HG03469 (cell line): Measurements from ENCODE around the gene CCR3.

ENCODE experiments used
- ATAC-seq: cut with Tn5 transposase; IDR thresholded peaks from one replicate; pipeline ENCODE4 v1.9.1; 2021; ENCODE audit warnings: mild to moderate bottlenecking, moderate library complexity, moderate number of reproducible peaks; ENCODE audit not compliant: unreplicated experiment

CCR3 gene

DNA sequence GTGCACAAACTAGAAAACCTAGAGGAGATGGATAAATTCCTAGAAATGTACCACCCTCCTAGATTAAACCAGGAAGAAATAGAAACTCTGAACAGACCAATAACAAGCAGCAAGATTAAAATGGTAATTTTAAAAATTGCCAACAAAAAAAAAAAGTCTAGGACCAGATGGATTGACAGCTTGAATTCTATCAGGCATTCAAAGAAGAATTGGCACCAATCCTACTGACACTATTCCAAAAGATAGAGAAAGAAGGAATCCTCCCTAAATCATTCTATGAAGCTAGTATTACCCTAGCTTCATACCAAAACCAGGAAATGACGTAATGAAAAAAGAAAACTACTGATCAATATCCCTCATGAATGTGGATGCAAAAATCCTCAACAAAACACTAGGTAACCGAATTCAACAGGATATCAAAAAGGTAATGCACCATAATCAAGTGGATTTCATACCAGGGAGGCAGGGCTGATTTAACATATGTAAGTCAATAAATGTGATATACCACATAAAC is 24.0 kb upstream of the CCR3 start:
- ATAC-seq = no peak

DNA sequence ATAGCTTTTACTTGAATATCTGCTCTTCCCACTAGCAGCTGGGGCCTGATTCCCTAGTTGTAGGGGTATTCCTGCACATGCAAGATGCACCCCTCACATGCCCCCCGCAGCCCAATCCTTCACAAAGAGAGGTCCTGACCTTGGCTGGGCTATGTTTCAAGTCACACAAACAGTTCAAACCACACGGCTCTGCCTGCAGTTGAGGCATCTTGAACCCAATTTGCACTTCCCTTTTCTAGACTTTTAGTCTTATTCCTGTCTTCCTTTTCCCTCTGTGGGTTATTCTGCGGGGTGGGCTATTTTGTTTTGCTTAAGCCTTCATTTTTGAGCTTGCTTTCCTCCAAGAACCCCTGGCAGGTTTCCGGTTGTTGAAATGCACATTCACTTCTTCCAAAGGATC is 20.9 kb upstream of the CCR3 start:
- ATAC-seq = no peak

DNA sequence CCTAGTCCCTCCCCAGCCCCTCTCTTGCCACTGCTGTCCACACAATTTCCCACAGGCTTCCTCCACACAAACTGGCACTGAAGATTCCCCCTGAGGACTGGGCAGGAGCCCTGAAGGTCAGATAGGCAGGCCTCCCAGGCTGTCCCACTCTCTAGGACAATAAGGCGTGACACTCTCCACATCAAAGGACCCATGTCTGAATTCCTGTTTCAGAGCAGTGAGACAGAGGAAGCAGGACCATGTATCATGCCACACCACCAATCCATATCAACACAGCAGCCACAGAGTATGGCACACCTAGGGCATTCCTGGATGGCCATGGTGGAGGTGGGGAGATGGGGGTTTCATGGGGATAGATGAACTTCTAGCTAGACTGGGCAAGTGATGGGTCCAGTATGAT is 20.3 kb upstream of the CCR3 start:
- no peak for ATAC-seq

DNA sequence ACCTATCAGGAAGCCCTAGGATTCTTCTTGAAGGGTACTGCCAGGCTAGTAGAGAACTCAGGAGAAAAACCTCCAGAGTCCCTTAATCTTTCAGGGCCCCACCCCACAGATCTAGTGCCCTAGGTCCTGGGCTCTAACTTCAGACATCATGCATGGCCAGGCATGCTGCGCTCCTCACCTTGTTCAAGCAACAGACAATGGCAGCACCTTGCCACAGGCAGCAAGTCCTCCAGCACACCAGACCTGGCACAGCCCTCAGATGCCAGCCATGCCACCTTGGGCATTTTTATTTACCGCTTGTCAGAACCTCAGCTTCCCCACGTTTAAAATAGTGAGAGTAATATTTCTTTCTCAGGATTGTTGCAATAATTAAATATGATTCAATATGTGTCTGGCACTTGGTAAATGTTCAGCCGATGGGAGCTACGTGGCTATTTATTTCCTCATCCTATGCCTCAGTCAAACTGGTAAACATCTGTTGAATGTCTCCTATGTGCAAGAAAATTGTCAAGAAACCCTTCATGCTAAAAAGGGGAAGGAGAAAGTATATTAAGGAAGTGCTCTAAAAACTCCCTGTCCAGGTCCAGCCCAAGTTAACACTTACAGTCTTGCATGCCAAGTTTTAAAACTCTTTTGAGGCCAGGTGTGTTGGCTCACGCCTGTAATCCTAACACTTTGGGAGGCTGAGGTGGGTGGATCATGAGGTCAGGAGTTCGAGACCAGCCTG is 19.7 kb upstream of the CCR3 start:
- no peak for ATAC-seq

DNA sequence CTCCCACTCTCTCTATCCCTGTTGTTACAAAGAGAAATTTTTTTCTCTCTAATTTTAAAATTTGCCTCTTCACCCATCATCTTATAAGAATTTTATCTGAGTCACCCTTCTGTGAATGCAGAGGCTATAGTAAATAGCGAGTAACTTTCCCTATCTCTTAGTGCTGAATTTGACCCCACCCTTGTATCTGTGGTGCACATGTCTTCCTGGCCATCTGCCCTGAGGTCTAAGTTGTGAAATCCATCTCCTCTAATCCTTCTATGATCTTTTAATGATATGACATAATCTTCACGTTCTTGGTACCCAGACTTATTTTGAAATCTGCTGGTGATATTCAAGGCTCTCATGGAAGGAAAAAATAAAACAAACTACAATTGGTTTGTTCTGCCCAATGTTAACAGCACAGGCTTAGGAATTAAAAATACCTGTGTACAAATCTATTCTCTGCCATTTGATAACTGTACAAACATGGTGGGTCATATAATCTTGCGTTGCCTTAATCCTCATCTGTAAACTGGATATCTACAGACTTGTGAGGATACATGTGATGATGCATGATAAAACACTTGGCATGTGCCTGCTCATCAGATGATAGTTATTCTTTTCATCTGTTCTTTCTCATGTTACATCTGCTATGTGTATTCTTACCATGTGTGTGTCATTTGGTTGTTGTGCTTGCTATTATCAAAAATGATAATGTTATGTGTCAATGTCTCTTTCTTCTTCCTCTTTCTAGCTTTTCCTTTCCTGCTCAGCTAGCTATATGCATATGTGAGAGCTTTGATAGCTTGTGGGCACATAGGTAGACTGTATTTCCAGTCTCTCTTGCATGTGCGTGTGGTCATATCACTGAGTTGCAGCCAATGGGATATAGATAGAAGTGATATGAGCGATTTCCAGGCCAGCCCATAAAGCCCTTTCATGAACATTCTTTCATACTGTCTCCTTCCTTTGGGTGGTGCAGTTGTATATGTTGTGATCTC is 13.7 kb upstream of the CCR3 start:
- ATAC-seq = no peak

DNA sequence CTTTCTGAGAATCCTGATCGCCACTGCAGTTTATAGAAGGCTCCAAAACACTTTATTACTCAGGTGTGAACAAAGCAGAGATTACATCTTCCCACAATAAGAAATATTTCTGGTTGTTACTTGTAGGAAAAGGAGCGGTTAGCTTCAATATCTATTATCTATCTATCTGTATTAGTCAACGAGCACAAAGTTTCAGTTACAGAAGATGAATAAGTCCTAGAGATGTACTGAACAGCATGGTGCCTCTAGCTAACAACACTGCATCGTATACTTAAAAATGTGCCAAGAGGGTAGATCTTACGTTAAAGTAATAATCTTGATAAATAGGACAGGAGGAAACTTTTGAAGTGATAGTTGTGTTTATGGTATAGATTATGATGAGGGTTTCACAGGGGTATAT is 10.9 kb upstream of the CCR3 start:
- ATAC-seq = no peak

DNA sequence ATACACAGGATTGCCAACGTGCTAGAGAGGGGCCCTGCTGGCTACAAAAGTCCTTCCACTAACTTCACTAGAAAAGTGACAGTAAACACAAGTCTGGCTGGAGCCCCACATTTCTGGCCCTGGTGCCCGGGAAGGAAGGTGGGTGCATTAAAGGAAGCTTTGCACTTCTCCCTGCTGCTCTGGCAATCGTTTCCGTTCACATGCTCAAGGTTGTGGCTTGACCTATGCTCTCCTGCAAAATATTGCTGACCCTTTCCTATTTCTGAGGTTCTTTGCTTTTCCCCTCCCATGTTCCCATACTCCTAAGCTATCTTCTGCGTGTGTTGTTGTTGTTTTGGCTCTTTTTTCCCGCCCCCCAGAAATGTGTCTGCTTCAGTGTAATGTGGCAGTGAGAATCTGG is 9.1 kb upstream of the CCR3 start:
- ATAC-seq = no peak

DNA sequence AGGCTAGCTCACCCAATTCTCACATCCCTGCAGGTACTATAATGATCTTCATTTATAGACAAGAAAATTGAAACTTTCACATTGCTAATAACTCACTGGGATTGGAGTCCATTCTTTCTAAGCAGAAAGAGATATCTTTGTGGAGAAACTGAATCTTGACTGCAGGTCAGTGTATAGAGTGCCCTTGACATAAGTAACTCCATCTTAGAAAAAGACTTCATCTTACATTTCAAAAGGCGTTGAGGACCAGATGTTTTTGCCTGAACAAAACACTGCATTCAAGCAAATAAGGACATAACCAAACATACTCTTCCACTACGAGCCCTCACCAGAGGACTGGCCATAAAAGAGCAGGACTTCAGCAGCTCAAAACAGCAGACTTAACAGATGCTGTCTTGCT is 6.8 kb upstream of the CCR3 start:
- no peak for ATAC-seq

DNA sequence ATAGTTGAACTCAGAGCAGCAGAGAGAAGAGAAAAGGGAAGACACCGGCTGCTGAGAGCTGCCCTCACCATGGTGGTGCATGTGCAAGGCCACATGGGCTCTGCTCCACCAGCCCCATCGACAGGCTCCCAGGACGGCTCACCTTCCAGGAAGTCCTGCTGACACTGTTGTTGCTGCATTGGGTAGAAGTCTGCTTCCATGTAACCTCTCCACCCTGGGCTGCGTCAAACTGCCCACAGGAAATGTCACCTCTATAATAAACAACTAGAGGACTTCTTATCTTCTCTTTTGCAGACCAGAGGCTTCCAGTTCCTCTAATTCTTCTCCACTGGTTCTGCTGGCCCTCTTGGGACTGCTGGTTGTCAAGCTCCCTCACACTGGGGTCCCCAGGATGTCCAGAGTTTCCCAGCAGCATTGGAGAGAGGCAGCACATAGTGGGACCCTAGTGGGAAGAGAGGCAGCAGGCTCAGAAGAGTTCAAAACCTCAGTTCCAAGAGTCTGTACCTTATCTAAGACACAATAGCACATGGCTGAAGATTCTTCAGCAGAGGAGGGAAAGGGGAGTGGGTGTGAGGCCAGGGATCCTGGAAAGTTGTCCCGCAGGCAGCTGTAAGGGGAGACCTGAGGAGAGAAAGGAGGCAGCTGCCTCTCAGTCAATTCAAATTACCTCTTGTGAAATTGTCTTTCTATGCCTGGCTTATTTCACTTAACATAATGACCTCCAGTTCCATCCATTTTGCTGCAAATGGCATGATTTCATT is 5.8 kb upstream of the CCR3 start:
- ATAC-seq = no peak

DNA sequence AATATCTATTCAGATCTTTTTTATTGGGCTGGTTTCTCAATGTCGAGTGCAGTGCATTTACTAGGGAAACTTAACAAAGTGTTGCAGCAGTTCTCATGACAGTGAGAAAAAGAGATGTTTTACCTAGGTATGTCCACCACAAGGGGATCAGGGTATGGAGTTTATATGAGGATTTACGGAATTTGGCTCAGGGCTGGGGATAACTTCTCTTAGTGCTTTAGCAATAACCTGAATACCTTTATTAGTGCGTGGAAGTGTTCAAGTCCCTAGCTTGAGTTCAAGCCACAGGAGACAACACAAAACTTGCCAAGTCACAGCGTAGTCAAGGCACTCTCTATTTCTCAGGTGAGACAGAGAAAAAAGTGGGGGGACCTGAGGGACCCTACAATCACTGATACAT is 3.9 kb upstream of the CCR3 start:
- no peak for ATAC-seq

DNA sequence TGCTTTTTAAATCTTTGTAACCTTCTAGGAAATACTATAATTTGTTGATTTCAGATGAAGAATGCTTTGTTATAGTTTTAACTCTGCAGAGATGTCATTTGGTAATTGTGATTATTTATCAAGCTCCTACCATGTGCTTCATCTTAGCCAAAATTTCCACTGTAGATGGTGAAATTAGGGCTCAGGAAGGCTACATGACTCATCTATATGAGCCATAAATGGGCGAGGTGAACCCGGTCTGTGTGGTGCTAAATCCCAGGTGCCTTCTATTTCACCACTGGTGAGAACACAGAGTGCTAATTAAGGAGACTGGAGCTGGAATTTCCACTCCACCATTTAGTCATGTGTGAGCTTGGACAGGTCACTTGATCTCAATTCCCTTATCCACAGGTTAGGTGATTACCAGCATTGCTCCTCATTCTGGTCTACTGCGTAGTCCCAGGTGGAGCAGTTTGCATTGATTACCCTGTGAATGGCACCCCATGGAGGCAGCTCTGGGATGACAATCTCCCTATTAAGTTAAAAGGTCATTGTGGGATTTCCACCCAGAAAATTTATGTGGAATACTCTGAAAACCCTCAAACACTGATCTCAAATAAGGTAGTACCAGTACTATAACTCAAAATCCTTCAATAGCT is 2.8 kb upstream of the CCR3 start:
- ATAC-seq = no peak

DNA sequence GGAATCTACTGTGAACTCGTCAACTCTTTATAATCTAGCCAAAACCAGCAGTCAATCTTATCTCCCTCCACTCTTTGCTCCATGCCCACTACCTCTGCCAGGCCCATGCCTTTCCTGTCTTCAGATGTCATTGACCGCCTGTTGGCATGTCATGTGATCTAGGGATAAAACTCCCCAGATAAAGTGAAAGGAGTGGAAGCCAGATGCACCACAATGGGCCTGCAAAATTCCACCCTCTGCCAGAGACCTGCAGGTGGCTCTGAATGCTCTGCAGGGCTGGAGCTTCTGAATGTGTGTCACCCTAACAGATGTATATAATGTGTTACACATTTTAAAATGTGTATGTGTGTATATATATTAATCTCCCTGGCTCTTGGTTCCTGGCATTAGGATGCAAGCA is 2.3 kb upstream of the CCR3 start:
- ATAC-seq = no peak

DNA sequence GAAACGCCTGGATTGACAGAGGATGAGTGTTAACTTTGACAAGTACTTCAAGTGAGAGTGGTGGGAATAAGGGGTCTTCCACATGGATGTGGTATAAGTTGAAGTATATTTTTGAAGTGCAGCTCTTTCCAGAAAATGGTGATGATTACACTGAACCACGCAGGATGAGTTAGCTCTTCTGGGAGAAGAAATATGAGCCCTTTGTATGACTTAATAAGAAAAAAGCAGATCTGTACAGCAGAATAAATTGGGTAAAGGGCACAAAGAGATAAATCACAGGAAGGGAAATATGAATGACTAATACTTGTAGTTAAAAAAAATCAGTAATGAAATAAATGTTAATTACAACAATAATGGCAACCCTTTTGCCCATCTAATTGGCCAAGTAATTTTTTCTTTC is 1.3 kb downstream of the CCR3 start:
- ATAC-seq = no peak

DNA sequence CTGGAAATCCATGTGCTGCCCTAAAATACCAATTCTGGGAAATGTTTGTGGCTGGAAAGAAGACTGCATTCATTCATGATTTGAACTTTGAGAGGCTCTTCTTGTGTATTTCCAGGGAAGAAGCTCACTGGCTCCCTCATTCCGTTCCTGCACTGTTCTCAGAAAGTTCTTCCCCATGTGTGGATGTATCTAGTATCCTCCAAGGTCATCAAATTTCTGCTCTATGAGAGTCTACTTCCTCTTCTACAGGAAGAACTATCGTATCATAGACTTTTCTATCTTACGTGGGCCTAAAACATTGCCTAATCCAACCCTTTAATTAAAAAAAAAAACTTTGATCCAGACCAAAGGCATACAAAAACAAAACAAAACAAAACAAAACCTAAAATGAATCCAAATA is 2.9 kb downstream of the CCR3 start:
- no peak for ATAC-seq

DNA sequence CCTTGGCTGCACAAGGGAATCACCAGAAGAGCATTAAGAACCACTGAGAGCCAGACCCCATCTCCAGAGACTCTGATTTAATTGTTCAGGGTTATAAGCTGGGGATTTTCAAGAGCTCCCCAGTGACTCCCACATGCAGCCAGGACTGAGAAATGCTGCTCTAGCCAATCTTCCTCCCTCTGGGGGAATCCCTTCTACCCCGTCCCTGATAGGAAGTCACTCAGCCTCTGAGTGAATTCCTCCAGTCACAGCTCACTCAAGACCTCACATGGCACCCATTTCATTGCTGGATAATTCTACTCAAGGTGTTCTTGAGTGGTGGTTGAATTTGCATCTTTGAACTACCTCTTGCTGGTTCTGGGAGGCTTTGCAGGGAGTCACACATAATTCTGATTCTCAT is 10.7 kb downstream of the CCR3 start:
- ATAC-seq = no peak

DNA sequence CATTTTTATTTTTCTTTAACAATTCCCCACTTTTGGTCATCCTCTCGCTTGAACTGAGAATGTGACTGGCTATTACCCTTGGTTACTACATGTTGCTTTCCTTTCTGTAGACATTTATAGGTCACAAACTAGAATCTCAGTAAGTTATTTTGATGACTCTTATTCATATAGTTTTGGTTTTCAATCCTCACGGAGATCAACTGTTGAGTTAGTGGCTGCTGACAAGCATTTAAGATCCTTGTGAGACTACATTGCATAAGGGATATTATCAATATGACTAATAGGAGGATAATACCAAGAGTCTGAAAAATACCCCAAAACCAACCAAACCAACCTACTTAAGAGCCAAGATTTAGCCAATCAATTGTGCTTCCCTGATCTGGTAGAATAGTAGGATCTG is 16.3 kb downstream of the CCR3 start:
- no peak for ATAC-seq

DNA sequence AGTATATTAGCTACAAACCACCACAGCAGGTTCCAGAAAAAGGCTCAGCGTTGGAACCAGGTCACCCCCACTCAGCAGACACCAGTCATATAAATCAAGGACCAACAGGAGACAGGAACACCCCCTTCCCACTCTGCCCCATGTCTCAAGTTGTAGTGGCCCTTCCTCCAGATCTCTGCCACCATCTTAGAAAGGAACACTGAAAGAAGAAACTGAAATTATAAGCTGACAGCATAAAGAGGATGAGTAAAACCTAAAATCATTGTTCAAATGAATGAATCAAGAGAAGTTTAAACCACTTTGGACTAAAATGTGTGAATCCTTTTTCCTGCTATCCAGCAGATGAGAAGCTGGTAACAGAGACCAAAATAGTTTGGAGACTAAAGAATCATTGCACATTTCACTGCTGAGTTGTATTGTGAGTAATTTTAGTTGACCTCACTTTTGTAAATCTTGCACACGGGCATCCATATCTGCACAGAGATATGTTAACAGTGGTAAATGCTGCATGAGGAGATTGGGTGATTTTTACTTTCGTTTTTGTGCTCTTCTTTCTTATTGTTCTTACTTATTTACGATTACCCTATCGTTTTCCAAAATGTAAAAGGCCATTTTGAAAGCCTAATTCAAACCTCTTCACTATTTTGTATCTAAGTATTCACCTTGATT is 19.8 kb downstream of the CCR3 start:
- ATAC-seq = no peak

DNA sequence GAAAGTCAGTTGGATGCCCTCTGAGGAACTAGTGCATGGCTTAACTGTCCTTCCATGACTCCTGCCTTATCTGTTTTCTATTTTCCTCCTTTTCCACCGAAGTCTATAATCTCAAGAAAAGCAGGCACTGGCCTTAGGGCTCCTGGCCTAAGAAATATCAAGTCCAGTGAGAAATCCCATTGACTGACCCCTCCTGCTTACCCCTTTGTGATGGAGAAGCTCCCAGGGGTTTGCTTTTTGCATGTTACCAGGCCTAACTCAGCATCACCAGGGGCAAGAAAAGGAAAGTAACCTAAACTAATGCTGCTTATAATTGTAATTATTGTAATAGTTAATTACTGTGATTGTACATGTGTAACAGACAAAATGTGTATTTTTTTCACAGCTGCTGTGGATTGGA is 21.7 kb downstream of the CCR3 start:
- ATAC-seq = no peak

DNA sequence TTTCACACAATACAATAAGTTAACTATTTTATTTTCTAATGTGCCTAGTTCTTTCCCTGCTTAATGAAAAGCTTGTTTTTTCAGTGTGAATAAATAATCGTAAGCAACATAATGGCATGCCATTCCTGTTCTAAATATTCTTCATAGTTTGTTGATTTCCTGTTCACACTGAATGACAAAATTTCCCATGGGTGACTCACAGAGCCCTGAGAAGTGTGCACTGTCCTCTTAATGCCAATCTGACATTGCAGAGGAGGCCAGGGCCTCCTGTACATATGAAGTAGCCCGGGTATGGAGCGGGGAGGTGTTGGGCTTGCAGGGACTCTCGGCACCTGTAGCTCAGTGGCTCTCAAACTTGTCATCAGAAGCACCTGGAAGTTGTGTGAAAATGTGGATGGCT is 24.3 kb downstream of the CCR3 start:
- ATAC-seq = no peak

DNA sequence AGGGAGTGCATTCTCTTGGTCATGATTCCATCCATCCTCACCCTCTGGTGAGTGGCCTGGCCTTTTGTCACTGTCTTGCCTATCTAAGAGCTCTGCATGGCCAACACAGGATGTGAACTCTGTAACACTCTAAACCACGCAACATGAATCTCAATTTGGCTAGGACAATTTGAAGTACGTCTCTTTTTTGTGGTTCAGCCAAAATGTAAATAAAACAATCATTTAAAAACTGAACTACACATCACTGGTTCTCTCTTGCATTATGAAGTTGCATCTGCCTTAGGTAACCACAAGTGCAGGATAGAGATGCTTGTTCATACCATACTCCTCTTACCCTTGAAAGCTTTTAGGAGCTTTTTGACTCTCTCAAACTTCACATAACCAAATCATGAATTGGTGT is 27.3 kb downstream of the CCR3 start:
- no peak for ATAC-seq
